SU-DHL-6 (cell line): ENCODE measurements around the gene DNM2.

Experiments used
- EZH2phosphoT487 ChIP-seq: fragments of 200-600 bp; sonication (generic), shearing (Covaris generic); conservative IDR thresholded peaks from 2 replicates; pipeline ENCODE4 v1.6.1; 2018; ENCODE audit warnings: mild to moderate bottlenecking, antibody characterized with exemption, low read length, moderate library complexity, mixed read lengths
- TF ChIP-seq, protein P1 (sequence below): fragments of 200-600 bp; sonication (generic); IDR thresholded peaks from one replicate; pipeline ENCODE4 v1.5.1; 2017; ENCODE audit warnings: antibody characterized with exemption, mild to moderate bottlenecking, low read length, moderate library complexity; ENCODE audit not compliant: insufficient read depth, poor library complexity, severe bottlenecking

DNA sequence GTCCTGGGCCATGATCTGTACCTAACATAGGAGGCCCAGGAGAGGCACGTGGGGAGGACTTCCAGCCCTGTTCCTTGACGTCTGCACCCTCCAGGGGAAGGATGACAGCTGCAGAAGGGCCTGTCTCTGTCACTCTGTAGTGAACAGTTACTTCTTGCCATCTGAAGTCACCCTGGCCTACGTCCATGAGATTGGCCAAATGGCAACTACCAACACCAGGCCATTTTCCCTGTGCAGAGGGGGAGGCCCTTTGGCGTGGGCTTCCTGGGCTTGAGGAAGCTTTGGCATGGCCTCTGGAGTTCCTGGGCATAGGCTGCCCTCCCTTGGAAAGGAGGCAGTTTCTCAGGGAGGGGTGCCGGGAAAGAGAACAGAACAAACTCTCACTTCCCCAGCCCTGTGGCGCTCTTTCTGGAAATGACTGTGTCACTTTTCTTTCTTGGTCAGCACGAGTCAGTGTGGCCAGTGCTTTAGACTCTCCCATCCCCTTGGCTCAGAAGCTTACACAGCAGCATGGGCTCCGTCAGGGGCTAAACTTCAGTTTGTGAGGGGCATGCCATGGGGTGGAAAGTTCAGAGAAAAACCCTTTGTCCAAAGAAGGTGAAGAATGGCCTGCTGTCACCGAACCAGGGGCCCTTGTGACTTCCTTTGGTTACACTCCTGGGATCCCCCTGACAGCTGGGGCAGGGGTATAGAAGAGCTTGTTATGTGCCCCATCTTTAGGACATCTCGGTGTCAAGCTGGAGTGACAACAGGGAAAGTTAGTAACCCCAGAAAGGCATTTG, 158.8 kb downstream of the DNM2 start:
- TF ChIP-seq, protein P1, sequence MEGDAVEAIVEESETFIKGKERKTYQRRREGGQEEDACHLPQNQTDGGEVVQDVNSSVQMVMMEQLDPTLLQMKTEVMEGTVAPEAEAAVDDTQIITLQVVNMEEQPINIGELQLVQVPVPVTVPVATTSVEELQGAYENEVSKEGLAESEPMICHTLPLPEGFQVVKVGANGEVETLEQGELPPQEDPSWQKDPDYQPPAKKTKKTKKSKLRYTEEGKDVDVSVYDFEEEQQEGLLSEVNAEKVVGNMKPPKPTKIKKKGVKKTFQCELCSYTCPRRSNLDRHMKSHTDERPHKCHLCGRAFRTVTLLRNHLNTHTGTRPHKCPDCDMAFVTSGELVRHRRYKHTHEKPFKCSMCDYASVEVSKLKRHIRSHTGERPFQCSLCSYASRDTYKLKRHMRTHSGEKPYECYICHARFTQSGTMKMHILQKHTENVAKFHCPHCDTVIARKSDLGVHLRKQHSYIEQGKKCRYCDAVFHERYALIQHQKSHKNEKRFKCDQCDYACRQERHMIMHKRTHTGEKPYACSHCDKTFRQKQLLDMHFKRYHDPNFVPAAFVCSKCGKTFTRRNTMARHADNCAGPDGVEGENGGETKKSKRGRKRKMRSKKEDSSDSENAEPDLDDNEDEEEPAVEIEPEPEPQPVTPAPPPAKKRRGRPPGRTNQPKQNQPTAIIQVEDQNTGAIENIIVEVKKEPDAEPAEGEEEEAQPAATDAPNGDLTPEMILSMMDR, result no peak
- no peak for TF ChIP-seq EZH2phosphoT487
